Glomerular visceral epithelial cell (primary cell): ENCODE results near the gene CLTC.

Experiments used
- DNase-seq: peaks from one replicate; pipeline ENCODE4 v3.0.0-alpha.2; 2016; ENCODE audit errors: extremely low spot score

CLTC gene

DNA sequence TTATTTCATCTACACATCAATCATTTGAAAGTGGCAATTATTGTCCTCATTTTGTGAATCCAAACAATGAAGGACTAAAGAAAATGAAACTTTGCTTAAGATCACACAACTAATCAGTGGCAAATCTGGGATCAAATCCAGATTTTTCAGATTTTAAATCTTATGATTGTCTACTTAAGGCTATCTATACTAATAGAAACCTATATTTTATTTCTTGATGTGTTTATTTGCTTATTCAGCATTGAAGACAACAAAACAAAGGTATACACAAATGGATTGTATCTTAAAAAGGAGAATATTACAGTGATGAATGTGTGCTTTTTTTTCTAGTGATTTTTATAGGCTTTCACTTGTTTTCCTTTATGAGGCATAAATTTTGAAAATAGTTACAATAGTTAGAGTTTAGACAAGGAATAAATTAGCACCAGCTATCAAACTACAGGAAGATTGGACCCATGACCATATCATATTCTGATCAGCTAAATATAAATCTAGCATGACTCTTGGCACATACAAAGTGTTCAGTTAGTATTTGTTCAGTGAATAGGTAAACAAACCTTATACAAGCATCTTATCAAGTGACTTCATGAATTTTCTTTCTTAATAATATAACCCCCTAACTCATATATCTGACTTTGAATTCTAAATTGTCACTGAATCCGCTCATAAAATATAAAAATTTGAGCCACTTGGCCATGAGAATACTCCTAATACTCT lies 108.3 kb downstream of the CLTC start:
- DNase-seq = no peak

DNA sequence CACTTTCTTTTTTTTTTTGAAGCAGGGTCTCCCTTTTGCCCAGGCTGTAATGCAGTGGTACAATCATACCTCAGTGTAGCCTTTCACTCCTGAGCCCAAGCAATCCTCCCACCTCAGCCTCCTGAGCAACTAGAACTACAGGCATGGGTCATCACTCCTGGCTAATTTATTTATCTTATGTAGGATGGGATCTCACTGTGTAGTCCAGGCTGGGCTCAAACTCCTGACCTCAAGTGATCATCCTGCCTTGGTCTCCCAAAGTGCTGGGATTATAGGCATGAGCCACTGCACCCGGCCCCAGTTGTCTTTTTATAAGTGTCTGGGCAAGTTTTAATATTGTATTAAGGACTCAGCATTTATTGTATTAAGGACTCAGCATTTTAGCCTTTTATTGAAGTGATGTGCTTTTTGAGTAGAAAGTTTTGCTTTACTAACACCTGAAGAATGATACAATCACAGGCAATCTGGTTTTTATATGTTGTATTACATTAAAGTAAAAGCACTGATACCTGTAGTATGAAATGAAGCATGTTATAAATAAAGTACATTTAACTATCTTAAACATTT lies 110.7 kb downstream of the CLTC start:
- no peak for DNase-seq

DNA sequence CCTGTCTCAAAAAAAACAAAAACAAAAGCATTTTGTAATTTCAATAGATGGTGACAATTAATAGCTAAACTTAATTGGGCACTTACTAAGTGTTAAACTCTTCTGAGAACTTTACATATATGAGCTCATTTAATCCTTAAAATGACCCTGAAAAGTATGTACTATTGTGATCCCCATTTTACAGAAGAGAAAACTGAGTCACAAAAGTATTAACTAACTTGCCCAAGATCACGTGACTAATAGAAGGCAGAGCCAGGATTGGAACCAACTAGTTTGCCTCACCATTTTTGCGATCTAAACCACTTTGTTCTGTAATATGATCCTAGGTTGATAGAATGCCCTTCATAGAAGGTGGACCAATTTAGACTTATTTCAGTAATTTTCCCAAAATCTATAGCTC lies 114.0 kb downstream of the CLTC start:
- DNase-seq = no peak

DNA sequence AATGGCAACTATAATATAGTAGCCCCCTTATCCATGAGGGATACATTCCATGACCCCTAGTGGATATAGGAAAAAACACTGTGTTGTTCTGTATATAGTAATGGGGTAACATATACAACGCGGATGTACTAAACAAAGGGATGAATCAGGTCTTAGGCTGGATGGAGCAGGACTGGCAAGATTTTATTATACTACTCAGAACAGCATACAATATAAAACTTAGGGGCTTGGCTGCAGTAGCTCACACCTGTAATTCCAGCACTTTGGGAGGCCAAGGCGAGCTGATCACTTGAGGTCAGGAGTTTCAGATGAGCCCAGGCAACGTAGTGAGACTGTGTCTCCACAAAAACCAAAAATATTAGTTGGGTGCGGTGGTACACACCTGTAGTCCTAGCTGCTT lies 114.5 kb downstream of the CLTC start:
- DNase-seq = no peak

DNA sequence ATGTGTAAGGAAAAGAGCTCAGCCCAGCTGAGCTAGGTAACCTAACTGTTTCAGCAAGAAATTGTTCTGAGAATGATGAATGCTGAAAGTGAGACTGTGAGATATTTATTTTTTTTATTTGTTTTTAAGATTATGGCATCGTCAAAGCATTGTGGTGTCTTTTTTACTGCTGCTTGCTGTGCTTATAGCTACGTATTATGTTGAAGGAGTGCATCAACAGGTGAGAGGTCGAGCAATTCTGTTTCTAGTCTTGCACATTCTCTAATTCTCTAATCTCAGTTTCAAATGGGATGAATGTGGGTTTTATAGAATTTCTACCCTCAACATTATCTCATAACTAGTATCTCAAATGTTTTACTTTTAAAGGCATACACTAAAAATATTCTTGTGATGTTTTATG lies 117.6 kb downstream of the CLTC start:
- no peak for DNase-seq

DNA sequence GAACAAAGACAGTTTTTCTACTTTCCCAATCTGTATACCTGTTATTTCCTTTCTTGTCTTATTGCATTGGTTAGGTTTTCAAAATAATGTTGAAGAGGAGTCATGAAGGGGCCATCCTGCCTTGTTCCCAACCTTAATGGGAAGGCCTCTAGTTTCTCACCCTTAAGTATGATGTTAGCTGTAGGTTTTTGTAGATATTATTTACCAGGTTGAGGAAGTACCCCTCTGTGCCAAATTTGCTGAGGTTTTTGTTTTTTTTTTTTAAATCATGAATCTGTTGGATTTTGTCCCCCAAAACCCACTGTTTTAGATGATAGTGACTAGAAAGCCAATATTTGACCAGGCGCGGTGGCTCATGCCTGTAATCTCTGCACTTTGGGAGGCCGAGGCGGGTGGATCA lies 124.1 kb downstream of the CLTC start:
- DNase-seq = no peak

DNA sequence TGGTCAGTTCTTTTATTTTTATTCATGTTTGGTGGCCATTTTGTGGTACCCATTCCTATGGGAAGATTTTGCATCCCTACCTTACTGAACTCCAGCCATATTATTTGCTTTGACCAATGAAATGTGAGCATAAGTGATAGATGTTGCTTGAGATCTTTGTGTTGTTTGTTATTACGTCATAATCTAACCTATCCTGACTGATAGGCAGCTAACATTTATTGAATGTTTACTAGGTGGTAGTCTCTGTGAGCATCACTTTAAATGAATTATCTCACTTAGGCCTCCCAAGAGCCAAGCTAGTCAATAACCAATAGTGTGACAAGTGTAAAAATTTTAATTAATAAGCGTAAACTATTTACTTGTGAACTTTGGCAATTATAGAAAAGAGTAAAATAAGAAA lies 125.3 kb downstream of the CLTC start:
- no peak for DNase-seq
